Right hindlimb (tissue), 1 donor: ENCODE results near the gene TNFSF4.

Source experiments
- DNase-seq: peaks from one replicate; pipeline ENCODE4 v3.0.0-alpha.2; 2018

The TNFSF4 gene

DNA sequence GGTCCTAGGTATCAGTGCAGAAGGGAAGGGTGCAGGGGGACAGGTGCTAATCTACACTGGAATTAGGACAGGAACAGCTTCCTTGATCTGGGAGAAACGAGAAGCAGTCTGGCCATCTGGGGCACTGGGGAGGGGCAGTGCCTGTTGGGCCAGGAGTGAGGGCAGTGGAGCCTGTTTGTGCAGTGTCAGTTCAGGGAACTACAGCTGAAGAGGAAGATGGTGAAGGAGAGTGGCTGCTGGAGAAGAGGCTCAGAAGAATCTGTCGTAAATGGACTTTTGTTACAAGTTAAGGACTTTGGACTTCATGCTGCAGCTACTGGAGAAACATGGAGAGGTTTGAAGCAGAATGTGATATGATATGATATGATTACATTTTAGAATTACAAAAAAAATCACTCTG lies 3.2 kb upstream of the TNFSF4 start:
- no peak for DNase-seq

GRCh38 chr1:173208868-173209267 lies 1.7 kb upstream of the TNFSF4 start:
- DNase-seq: no peak

DNA sequence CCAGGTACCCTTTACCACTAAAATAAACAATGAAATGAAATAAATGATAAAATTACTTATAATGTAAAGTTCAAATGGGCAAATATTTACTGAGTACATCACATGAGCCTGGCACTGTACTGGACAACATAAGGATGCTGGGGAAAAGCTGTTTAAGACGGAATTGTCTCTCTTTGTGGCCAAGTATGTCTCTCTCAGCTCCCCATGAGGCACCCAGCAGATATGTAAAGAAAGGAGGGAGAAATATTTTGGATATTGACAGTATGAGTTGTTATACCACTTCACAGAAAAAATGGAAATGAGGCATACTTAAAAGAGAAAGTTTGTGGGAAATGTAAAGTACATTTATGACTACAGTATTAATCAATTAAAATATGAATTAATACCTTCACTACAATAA lies 1.0 kb upstream of the TNFSF4 start:
- no peak for DNase-seq

DNA sequence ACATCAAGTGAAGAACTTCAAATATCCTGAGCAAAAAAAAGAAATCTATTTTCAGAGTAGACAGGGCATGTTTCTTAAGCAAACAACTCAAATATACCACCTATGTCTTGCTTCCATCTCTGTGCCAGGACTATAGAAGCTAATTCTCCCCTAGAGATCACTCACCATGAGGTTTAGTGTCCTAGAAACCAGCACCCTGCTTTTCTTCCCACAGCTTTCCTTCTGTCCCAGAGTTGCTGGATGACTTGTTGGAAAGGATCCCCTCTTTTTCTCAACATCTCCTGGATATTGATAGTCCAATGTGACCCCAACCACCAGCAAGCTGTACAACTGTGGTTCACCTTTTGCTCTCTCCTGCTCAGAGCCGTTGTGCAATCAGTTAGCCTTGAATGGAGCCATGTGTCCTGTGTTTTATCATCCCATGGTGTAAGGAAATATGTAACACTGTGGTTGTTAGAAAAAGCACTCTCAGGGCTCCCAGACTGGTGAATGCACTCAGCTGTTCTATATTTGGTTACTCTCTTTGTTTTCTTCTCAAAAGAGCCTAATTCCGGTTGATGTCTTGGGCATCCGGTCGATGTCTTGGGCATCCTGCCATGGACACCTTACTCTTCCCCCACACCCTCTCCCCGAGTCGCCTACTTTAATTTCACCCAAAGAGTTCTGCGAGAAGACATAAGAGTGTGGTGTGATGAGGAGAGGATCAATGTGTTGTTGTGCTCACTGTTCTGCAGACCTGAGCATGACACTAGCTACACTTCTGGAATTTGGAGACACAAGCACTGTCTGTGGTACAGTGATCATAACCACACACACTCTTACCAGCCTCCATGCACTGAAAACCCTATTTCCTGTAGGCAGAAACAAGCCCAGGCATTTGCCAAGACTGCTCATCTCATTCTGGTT lies 1.7 kb downstream of the TNFSF4 start:
- DNase-seq: no peak

DNA sequence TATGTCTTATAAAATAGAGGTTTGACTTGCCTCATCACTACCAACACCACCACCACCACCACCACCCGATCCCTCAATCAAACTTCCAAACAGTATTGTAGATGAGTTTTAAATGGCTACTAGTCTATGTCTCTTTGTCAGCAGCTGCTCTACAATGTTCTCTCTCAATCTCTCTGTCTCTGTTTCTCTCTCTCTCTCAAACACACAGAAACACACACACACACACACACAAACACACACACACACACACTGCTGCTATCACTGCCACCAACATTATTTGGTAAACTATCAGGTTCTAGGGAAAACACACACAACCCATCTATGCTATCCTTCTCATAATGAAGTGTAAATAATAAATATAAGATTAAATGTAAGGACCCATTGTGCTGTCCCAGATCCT lies 2.4 kb downstream of the TNFSF4 start:
- no peak for DNase-seq

DNA sequence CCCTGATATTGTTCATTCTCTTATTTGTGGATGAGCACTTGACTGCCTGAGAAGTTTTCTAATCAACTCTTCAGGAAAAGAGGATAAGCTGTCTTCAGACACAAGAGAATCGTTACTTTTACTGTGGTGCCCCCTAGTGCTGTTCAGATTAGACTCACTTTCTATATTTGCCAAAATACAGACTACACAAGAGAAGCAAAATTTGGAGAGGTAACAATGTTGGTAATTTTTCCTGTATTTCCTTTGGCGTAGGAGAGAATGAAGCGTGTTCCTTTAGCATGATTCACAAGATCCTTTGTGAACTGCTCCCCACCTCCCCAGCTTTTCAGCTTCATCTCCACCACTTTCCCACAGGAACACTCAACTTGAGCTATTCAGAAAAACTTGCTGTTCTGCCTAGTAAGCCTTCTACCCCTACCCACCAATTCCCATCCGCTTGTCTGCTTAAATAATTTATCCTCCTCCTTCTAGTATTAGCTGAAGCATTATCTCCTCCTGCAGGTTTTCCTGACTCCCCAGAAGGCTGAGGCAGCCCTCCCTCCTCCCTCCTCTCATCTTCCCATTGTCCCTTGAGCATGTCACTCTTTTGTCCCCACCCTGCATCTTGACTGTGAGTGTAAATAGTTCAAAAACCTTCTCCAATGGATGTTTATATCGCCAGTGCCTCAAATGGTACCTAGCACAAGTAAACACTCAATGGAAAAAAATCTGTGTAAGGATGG lies 4.5 kb downstream of the TNFSF4 start:
- no peak for DNase-seq

DNA sequence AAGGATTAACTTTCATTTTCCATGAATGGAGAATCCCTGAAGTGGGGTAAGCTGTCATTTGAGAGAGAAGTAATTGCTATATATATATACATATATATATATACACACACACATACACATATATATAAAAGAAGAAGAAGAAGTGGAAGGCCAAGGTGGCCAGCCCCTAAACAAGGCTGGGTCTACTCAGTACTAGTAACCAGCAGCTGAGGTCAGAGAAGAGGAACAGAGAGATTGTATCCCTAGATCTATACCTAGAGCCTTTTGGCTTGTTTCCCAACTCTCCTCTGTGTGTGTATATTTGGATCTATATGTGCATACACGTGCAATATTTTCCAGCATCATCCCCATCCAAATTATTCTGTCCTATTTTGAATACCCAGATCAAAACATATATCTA lies 5.2 kb downstream of the TNFSF4 start:
- DNase-seq: no peak

GRCh38 chr1:173195596-173196088 lies 11.5 kb downstream of the TNFSF4 start:
- no peak for DNase-seq

GRCh38 chr1:173193639-173194038 lies 13.5 kb downstream of the TNFSF4 start:
- no peak for DNase-seq

GRCh38 chr1:173191011-173191705 lies 16.0 kb downstream of the TNFSF4 start:
- no peak for DNase-seq

DNA sequence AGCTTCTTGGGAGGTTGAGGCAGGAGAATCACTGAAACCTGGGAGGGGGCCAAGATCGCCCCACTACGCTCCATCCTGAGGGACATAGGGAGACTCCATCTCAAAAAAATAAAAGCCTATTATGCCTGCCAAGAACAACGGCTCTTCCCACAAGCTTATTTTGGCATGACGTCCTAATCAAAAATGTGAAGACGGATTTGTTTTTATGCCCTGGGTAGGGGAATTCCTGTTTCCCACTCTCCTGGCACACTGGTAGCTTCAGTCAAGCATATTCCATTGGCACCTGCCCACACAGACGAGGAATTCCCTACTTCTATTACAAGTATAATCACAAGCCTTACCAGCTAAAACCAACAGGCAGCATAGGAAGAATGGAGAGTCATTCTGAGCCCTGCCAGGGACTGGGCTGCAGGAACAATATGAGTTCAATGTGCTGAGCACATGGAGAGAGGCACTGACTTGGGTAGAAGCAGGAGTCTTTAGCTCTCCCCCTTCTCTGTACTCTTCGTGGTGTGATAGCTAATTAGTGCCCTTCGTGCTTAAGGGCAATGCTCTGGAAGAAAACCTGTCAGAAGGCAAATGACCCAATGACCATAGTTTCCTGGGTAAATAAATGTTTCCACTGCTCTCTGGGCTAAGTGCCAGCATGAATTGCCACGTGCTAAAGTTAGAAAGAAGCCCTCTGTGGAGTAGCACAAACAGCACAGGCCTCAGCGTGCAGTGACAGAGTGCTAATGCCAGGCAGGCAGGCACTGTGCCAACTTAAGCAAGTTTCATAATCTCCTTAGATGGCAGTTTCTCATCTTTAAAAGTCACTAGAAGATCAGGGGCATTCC lies 16.8 kb downstream of the TNFSF4 start:
- peak; percentile 78 for DNase-seq

GRCh38 chr1:173187671-173188237 lies 19.4 kb downstream of the TNFSF4 start:
- no peak for DNase-seq

DNA sequence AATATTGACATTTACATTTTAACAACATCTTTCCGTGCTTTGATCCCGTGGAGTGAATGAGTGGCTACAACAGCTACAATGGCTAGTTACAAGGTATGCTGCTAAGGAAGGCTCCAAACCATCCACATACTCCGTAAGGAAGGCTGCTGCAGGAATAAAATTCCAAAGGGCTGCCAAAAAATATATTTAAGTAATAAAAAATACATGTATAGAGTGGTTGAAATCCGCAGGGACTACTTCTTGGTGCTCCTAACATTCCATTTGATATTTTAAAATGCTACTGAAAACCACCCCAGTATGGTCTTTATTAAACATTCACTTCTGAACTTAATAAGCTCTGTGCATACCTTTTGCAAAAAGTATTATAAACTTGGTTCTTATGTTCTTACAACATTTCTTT lies 25.3 kb downstream of the TNFSF4 start:
- DNase-seq: no peak

GRCh38 chr1:173176246-173176645 lies 30.9 kb downstream of the TNFSF4 start:
- no peak for DNase-seq

- no peak for DNase-seq
These were observed 31.5 kb downstream of the TNFSF4 start for GRCh38 chr1:173175514-173176145.

GRCh38 chr1:173173388-173173787 lies 33.7 kb downstream of the TNFSF4 start:
- no peak for DNase-seq

- no peak for DNase-seq
These were observed 36.0 kb downstream of the TNFSF4 start for GRCh38 chr1:173171152-173171551.

GRCh38 chr1:173168941-173169340 lies 38.2 kb downstream of the TNFSF4 start:
- DNase-seq: no peak

DNA sequence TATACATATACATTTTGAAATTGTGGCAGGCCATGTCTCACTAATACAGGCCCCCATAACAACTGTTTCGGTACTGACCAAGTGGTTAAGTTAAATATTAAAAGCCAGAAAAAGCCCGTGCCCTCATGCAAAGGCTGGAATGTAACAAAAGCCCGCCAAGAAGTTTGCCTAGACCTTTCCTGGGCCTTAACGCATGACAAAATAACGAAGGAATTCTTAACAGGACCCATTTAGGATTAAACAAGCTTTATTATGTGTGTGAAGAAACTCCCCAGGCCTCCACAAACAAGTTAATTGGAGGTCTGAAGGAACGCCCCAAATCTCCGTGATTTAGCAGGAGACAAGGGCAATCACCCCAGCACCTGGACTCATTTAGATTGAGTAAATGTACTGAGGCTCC lies 42.4 kb downstream of the TNFSF4 start:
- no peak for DNase-seq

- DNase-seq: no peak
These were observed 43.0 kb downstream of the TNFSF4 start for GRCh38 chr1:173164178-173164577.

- DNase-seq: no peak
These were observed 43.9 kb downstream of the TNFSF4 start for GRCh38 chr1:173163222-173163621.

DNA sequence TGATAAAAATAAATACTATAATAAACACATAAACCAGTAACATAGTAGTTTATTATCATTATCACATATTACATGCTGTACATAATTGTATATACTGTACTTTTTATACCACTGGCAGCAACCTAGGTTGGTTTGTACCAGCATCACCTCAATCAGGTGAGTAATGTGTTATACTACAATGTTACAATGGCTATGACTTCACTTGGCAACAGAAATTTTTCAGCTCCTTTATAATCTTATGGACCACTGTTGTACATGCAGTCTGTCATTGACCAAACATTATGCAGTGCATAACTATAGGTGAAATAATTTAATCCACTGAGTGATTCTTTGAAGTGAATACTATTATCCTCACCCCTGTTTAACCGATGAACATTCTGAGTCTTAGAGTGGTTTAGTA lies 44.5 kb downstream of the TNFSF4 start:
- DNase-seq: no peak
